Hematopoietic multipotent progenitor cell treated with erythropoietin and hydrocortisone succinate and interleukin-3 and kit ligand, for 6 days (in vitro differentiated cells): ENCODE measurements around the gene SLC16A3.
A peak's percentile ranks its signal among the peaks of the same experiment; 100 is the strongest.

Source experiments
- DNase-seq: peaks from one replicate; pipeline ENCODE4 v3.0.0-alpha.2; 2015

Gene SLC16A3

GRCh38 chr17:82269882-82270500, 41.1 kb downstream of the SLC16A3 start:
- DNase-seq = no peak

DNA sequence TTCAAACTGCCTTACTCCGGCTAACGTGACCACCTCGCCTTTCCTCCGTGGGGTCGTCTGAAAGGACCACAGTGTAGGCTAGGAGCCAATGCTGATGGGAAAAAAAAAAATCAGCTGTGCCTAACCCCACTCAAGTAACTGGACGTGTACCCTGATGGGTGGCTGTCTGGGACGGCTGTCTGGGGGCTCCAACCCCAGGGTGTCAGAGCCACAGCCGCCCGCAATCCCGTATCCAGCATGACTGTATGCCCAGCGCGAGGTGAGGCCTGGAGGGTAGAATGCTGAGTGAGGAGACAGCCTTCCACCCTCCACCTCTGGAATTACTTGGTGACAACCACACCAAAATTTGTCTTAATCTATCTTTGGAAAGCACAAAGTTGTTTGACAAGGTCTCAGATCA, 41.8 kb downstream of the SLC16A3 start:
- no peak for DNase-seq

- no peak for DNase-seq
Measured at GRCh38 chr17:82271401-82271800, 42.6 kb downstream of the SLC16A3 start.

DNA sequence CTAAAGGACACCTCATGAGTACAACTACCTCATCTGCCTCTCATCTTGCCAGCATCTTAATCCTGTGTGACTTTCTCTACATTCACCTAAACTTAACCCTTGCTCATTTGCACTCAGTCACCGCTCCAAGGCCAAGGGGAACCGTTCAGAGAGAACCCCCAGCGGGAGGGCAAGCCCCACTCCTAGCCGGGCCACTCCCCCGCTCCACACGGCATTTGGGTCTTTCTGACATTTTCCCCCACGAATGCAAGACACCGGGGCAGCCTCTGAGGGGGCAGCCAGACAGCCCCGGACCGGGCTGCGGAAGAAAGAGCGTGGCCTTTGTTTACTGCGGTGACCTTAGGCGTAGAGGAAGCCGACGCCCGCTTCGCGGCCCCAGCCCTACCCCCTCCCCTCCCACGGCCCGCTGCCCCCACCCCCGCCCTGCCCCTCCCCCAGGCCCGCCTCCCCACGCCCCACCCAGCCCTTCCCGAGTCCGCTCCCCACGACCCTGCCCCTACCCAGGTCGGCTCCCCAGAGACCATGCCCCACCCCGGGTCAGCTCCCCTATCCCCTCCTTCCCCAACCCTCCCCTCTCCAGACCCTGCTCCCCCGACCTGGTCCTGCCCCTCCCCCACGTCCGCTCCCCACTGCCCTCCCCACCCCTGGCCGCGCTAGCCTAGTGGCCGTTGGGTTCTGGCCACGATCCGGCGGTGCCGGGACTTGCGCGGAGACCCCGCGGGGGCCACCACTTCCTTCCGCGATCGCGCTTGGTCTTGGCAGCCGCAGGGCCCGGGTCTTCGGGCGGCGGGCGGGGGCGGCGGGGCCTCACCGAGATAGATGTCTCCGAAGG, 43.9 kb downstream of the SLC16A3 start:
- peak; percentile 62 for DNase-seq

DNA sequence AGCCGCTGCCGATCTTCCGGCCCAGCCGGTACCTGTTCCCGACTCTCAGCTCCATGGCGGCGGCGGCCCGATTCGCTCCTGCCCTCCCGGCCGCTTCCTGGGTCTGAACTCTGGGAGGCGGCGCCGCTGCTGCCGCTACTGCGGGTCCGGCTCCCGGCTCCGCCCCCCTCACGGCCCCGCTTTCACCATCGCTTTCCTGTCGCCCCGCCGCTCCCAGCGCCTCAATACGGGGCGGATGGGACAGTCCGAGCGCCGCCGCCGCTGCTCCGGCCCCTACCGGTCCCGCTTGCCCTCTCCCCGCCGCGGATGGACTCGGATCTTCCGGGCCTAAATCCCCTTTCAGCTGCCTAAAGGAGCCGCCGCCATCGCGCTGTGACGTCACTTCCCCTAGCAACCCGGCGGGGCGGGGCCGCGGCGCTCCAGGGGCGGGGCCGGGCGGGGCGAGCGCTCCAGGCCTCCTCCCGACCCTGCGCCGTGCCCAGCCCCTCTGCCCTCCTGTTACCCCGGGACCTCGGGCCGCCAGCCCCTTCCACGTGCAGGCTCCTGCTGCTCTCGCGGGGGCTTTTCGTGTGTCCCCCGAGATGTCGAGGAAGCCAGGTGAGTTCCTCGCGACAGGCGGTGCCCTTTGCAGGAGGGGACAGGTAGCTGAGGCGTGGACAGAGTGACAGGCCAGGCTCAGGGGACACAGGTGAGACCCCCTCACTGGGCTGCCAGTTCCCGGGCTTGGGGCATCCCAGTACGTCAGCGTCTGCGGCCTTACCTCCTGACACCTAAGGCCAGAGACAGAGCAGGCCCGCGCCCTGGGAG, 44.7 kb downstream of the SLC16A3 start, which contains the start of gene CSNK1D:
TSS of gene CSNK1D (minus strand) at position 374 of the 807 bp plus-strand sequence. CDS start at position 55, 319 bp downstream.
- DNase-seq = peak; percentile 95

GRCh38 chr17:82274134-82275020, 45.5 kb downstream of the SLC16A3 start:
- no peak for DNase-seq

DNA sequence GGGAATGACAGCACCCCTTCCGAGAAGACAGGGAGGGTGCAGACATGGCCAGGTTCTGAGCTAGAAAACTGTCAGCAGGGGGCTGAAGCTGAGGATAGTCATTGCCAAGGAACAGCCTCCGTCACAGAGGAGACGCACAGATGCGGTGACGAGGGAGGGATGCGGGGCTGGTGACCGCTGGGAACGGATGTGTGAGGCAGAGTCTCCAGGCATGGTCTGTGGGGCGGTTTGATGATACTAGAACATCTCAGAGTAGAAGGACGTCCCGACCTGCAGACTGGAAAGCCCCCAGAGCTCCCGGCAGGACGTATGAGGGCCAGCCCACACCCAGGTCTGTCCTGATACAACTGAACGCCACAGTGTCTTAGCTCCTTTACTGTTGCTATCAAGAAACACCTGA, 46.5 kb downstream of the SLC16A3 start:
- no peak for DNase-seq

GRCh38 chr17:82276938-82277337, 48.1 kb downstream of the SLC16A3 start:
- DNase-seq = no peak

DNA sequence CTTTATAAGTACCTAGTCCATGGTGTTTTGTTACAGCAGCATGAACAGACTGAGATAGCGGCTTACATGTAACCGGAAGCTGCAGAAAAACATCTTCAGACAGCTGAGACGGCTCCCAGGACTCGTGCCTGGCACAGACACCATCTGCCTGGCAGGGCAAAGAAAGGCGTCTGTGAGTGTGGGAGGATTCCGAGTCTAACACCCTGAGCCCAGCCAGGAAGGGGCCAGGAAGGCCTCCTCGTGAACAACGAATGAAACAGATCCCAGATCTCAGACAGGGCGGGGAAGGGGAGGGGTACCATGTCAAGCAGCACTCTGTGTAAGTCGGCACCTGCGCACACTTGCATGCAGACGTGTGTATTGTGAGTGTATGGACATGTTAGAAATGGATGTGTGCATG, 49.0 kb downstream of the SLC16A3 start:
- no peak for DNase-seq

DNA sequence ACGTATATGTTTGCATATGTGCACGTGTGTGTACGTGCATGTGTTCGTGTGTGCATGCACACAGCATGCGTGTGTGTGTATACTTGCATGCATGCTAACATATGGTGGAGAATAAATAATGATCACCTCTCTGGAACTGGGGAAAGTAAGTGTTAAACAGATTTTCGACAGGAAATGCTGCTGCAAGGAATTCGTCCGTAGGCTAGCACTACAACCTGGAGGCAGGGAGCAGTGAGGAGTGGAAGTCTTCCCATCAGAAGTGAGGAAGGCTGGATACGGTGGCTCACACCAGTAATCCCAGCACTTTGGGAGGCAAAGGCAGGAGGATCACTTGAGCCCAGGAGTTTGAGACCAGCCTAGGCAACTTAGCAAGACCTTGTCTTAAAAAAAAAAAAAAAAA, 49.5 kb downstream of the SLC16A3 start:
- DNase-seq = no peak

GRCh38 chr17:82278786-82279391, 50.0 kb downstream of the SLC16A3 start:
- DNase-seq = no peak

- DNase-seq = no peak
Measured at GRCh38 chr17:82280537-82280936, 51.7 kb downstream of the SLC16A3 start.

GRCh38 chr17:82281076-82281475, 52.2 kb downstream of the SLC16A3 start:
- no peak for DNase-seq

- no peak for DNase-seq
Measured at GRCh38 chr17:82281502-82282238, 52.8 kb downstream of the SLC16A3 start.

DNA sequence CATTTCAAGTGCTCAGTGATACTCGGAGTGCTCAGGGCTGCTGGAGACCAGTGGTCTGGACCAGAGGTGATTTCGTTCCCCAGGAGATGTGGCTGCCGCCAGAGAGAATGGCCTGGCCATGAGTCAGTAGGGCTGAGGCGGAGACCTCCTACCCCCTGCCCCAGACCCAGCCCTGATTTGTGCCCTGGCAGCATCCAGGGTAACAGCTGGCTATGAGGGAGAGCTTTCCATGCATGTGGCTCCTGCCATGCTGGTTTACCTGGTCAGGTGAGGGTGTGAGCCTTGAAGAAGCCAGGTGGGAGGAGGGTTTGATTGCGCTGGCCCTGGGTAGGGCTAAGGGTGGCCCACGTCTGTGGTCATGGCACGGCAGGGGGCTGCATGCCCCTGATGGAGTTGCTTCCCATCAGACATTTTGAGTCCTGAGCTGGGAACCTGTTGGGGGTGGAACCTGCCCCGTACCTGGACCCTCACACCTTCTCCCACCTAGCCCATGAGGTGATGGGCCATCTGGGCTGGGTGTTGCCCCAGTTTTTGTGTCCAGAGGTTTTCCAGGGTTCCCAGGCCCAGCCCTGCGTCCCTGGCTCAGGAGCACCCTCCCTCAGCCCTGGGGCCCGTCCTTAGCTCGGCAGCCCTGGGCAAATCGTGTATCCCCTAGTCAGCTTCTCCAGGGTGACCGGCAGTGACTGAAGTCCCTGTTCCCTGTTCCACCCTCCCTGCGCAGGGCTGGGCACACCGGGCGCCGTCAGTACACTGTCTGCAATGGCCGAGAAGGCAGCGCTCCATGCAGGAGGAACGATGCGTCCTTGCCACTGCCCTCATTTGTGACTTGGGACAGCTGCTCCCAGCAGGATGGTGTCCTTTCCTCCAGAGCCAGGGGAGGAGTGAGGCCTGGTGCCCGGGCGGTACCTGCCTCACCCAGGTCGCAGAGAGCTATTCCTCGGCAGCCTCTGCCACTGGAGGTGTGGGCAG, 53.7 kb downstream of the SLC16A3 start:
- no peak for DNase-seq

DNA sequence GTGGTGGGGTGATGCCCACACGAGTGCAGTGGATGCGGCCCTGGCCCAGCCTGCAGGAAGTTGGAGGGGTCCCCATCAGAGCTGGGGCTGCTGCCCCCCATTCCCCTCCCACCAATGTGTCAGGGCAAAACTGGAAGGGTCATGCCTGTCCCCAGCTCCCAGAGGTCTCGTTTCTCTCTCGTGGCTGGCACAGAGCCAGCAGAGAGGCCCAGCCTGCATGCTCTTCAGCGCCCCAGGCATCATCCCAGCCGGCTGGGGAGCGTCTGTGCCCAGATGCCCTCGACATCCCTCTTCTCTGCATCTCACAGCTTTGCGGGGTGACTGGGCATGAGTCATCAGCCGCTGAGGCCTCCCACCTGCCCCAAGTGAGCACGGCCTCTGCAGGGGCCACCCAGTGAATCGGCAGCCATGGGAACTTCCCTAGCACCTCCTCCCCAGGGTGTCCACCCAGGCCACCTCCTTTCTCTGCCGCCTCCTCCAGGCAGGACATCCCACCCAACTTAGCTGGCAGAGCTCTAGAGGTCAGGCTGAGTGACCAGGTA, 54.4 kb downstream of the SLC16A3 start:
- DNase-seq = peak; percentile 62

DNA sequence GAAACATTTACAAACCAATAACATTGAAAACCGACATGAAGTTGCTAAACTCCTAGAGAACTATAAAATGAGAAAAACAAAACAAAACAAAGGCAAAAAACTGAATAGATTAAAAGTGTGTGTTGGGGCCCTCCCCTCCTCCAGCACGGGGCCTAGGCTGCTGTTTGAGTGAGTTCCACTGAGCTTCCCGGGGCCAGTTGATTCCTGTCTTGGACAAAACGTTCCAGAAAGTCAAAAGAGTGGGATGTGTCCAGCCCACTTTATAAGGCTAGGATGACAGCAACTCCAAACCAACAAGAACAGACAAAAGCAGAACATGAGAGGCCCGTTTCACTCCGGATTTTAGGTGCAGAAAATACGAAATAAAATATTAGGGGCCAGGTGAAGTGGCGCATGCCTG, 56.3 kb downstream of the SLC16A3 start:
- DNase-seq = no peak

- DNase-seq = no peak
Measured at GRCh38 chr17:82287013-82287867, 58.4 kb downstream of the SLC16A3 start.
